HEK293T (cell line): ENCODE data around the gene FAM200B.

ENCODE experiments used
- CTBP1 ChIP-seq: fragments of 450-650 bp; IDR thresholded peaks from 2 replicates; pipeline ENCODE4 v1.6.1; 2016; ENCODE audit warnings: borderline replicate concordance
- L3MBTL2 ChIP-seq: fragments of 450-650 bp; conservative IDR thresholded peaks from 2 replicates; pipeline ENCODE4 v1.6.1; 2016; ENCODE audit warnings: mild to moderate bottlenecking
- SP1 ChIP-seq: fragments of 450-650 bp; IDR thresholded peaks from 2 replicates; pipeline ENCODE4 v1.6.1; 2017

- TF ChIP-seq L3MBTL2 (no peak), SP1 (no peak), CTBP1 (no peak)
Observed at GRCh38 chr4:15707363-15707715, 25.7 kb downstream of the FAM200B start.
